GM21737 (cell line): Measurements from ENCODE around the gene KCND1.

Experiments
- ATAC-seq: cut with Tn5 transposase; IDR thresholded peaks from one replicate; pipeline ENCODE4 v1.9.1; 2021; ENCODE audit warnings: mild to moderate bottlenecking, moderate library complexity; ENCODE audit not compliant: unreplicated experiment

The KCND1 gene

GRCh38 chrX:48914593-48915493 is 56.8 kb downstream of the KCND1 start:
- ATAC-seq, result no peak

- ATAC-seq, result no peak
Observed at GRCh38 chrX:48913605-48914366, 57.9 kb downstream of the KCND1 start.

DNA sequence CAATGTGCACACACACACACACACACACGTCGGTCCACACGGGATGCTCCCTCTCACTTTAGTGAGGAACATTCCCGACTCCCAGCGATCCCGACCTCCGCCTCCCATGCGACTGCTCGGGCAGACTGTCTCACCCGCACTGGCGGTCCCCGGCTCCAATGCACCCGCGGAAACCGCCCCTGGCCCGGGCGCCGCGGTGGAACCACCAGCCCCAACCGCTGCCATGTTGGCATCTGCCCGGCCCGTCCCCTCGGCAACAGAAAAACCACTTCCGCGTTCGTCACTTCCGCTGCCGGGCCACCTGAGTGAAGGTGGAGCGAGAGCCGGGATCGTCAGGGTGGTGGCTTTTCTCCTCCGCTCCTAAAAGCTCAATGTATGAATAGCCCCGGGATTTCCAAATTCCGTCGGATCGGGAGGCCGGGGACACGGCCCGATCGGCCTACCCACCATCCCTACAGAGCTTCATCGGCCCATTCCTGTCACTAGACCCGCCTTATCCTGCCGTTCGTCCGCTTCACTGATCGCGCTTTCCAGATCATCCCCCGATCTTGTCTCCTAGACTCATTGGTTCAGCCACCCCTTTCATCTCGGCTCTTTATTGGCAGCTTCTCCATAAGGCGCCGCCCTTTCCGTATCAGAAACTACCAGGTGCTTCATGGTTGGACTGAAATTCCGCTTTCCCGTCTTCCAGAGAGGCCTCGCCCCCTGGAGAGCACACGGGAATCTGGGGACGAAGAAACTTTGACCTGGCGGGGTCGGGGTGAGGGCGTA is 60.0 kb downstream of the KCND1 start, which contains the start of gene SLC35A2:
SLC35A2 (minus strand) TSS at position 235 of the 771 bp plus-strand sequence; CDS start at position 225, 10 bp downstream.
- peak; percentile 53 for ATAC-seq
